SU-DHL-6 (cell line): ENCODE results near the gene CHD5.

Experiments
- H2AFZ ChIP-seq: fragments of 200-600 bp; sonication (generic); 2 replicates; pipeline ENCODE4 v1.6.1; 2014; ENCODE audit warnings: low read depth, mild to moderate bottlenecking, moderate library complexity, mixed read lengths, antibody characterized with exemption, low read length; ENCODE audit not compliant: severe bottlenecking
- H3F3A ChIP-seq: fragments of 200-600 bp; shearing (Covaris generic); 2 replicates; pipeline ENCODE4 v1.6.0; 2016; ENCODE audit warnings: antibody characterized with exemption, mild to moderate bottlenecking; ENCODE audit not compliant: insufficient read depth
- H3K27ac ChIP-seq: fragments of 200-600 bp; sonication (generic); 2 replicates; pipeline ENCODE4 v1.5.1; 2016; ENCODE audit warnings: low read depth, mild to moderate bottlenecking, low read length, moderate library complexity, mixed read lengths
- H3K27me3 ChIP-seq: fragments of 200-600 bp; sonication (generic), shearing (Covaris generic); 2 replicates; pipeline ENCODE4 v1.6.0; 2014; ENCODE audit warnings: mild to moderate bottlenecking, low read length
- H3K36me3 ChIP-seq: fragments of 200-600 bp; sonication (generic); 2 replicates; pipeline ENCODE4 v1.6.1; 2014; ENCODE audit warnings: mild to moderate bottlenecking, low read length, mixed read lengths
- H3K4me2 ChIP-seq: fragments of 300-600, 200-600 bp; shearing (Covaris generic), sonication (generic); 2 replicates; pipeline ENCODE4 v1.6.0; 2014; ENCODE audit warnings: low read length, low read depth, mild to moderate bottlenecking; ENCODE audit not compliant: poor library complexity, severe bottlenecking
- H3K4me3 ChIP-seq: fragments of 200-600 bp; sonication (generic); 2 replicates; pipeline ENCODE4 v1.5.1; 2014; ENCODE audit warnings: antibody characterized with exemption, low read length, mild to moderate bottlenecking, mixed read lengths; ENCODE audit not compliant: insufficient read depth, poor library complexity, severe bottlenecking
- H3K79me2 ChIP-seq: fragments of 200-600 bp; sonication (generic); 2 replicates; pipeline ENCODE4 v1.6.1; 2014; ENCODE audit warnings: mild to moderate bottlenecking, low read length, moderate library complexity; ENCODE audit not compliant: insufficient read depth
- H3K9ac ChIP-seq: fragments of 200-600 bp; sonication (generic); 2 replicates; pipeline ENCODE4 v1.7.0; 2014; ENCODE audit warnings: mild to moderate bottlenecking, low read length
- H3K9me2 ChIP-seq: fragments of 200-600 bp; sonication (generic); replicated peaks from 2 replicates; pipeline ENCODE4 v1.6.1; 2014; ENCODE audit warnings: low read length; ENCODE audit not compliant: insufficient read depth
- H3K9me3 ChIP-seq: fragments of 200-600 bp; sonication (generic); 2 replicates; pipeline ENCODE4 v1.6.1; 2014; ENCODE audit warnings: low read length, mixed read lengths; ENCODE audit not compliant: insufficient read depth
- H4K20me1 ChIP-seq: fragments of 200-600 bp; sonication (generic); 2 replicates; pipeline ENCODE4 v1.6.1; 2014; ENCODE audit warnings: low read depth, mild to moderate bottlenecking, antibody characterized with exemption, low read length, moderate library complexity, mixed read lengths
- EZH2phosphoT487 ChIP-seq: fragments of 200-600 bp; sonication (generic), shearing (Covaris generic); conservative IDR thresholded peaks from 2 replicates; pipeline ENCODE4 v1.6.1; 2018; ENCODE audit warnings: mild to moderate bottlenecking, antibody characterized with exemption, low read length, moderate library complexity, mixed read lengths
- TF ChIP-seq, protein P1 (sequence below): fragments of 200-600 bp; sonication (generic); IDR thresholded peaks from one replicate; pipeline ENCODE4 v1.5.1; 2017; ENCODE audit warnings: antibody characterized with exemption, mild to moderate bottlenecking, low read length, moderate library complexity; ENCODE audit not compliant: insufficient read depth, poor library complexity, severe bottlenecking

Gene CHD5

DNA sequence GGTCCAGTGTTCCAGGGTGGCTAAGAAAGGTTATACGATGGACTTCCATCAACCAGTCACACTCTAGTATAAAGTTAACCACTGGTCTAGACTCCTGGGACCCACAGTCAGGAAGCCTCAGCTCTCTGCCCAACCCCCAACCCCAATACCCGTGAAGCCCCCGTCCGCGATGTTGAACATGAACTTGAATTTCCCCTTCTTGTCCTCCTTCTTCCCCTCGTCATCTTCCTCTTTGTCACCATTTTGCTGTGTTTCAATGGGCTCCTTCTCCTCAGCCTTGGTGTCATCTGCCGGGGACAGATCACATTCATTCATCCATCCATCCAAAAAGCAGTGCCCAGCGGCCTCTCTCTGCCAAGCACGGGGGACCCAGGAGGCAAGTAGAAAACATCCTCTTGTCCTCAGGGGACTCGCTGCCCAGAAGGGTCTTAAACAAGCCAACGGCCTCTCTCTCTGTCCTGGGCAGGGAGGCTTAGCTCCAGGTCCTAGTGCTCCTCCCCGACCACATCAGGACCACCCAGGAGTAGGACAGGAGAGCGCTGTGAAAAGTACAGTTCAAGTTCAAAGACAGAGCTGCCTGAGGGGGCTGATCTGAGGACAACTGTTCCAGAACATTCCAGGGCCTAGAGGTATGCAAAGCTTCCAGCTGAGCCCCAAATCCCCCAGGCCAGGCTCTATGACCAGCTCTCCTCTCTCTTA, 68.0 kb downstream of the CHD5 start:
- no peak for TF ChIP-seq EZH2phosphoT487
- TF ChIP-seq, protein P1, sequence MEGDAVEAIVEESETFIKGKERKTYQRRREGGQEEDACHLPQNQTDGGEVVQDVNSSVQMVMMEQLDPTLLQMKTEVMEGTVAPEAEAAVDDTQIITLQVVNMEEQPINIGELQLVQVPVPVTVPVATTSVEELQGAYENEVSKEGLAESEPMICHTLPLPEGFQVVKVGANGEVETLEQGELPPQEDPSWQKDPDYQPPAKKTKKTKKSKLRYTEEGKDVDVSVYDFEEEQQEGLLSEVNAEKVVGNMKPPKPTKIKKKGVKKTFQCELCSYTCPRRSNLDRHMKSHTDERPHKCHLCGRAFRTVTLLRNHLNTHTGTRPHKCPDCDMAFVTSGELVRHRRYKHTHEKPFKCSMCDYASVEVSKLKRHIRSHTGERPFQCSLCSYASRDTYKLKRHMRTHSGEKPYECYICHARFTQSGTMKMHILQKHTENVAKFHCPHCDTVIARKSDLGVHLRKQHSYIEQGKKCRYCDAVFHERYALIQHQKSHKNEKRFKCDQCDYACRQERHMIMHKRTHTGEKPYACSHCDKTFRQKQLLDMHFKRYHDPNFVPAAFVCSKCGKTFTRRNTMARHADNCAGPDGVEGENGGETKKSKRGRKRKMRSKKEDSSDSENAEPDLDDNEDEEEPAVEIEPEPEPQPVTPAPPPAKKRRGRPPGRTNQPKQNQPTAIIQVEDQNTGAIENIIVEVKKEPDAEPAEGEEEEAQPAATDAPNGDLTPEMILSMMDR: no peak
- H3K4me2 ChIP-seq: no peak overlapping the region

DNA sequence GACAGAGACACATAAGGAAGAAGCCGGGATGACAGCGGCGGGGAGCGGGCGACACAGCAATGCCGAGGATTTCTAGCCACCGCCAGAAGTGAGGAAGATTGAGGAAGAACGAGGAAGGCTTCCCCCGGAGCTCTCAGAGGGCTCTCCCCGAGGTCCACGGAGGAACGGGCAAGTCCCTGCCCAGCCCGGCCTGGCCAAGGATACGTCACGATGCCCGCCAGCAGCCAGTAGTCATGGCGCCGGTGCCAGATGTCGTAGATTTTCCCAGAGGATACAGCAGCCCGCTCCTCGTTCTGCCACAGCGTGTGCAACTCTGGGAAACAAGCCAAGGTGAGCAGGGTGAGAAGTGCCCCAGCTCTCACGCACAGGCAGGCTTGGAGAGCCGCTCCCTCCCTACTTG, 68.5 kb downstream of the CHD5 start:
- Histone ChIP-seq H3K27ac (no peak overlapping the region), H3K36me3 (no peaks in the 10 kb centered on the region), H3K9ac (no peak overlapping the region), H3K4me3 (no peak overlapping the region), H3K9me3 (no peaks in the 10 kb centered on the region), H3K4me2 (no peak overlapping the region), H2AFZ (no peak overlapping the region), H3K79me2 (no peaks in the 10 kb centered on the region), H3K27me3 (no peaks in the 10 kb centered on the region), H4K20me1 (no peaks in the 10 kb centered on the region), H3F3A (no peaks in the 10 kb centered on the region), H3K9me2 (no peaks in the 10 kb centered on the region)
- TF ChIP-seq, protein P1: no peak
- no peak for TF ChIP-seq EZH2phosphoT487

More for the DNA sequence above, 68.0 kb downstream of the CHD5 start:
- Histone ChIP-seq H3F3A (no peaks in the 10 kb centered on the region), H4K20me1 (no peaks in the 10 kb centered on the region), H2AFZ (no peak overlapping the region), H3K27ac (no peak overlapping the region), H3K9me3 (no peaks in the 10 kb centered on the region), H3K79me2 (no peaks in the 10 kb centered on the region), H3K36me3 (no peaks in the 10 kb centered on the region), H3K9me2 (no peaks in the 10 kb centered on the region), H3K4me3 (no peak overlapping the region), H3K9ac (no peak overlapping the region), H3K27me3 (no peaks in the 10 kb centered on the region)

DNA sequence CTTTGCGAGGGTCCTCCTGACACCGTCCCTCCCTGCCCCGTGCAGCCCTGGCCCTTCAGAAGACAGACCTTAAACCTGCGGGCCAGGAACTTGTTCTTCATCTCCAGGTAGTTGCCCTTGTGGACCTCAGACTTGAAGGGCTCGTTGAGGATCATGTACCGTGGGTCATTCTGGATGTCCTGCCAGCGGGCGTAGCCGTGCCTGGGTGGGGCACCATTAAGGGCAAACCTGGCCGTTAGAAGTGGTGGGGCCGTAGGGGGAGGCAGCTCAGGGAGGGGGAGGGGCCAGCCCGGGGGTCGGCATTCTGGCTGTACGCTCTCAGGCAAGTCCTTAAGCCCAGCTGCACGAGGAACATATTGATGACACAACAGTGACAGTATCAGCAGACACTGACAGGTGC, 69.8 kb downstream of the CHD5 start:
- Histone ChIP-seq H2AFZ (no peak overlapping the region), H3F3A (no peaks in the 10 kb centered on the region), H3K36me3 (no peaks in the 10 kb centered on the region), H3K79me2 (no peaks in the 10 kb centered on the region), H3K4me3 (no peak overlapping the region), H3K27ac (no peak overlapping the region), H3K9me3 (no peaks in the 10 kb centered on the region), H3K27me3 (no peaks in the 10 kb centered on the region), H3K4me2 (no peak overlapping the region), H3K9ac (no peak overlapping the region), H3K9me2 (no peaks in the 10 kb centered on the region), H4K20me1 (no peaks in the 10 kb centered on the region)
- no peak for TF ChIP-seq EZH2phosphoT487
- TF ChIP-seq, protein P1: no peak
